SU-DHL-6 (cell line): ENCODE measurements around the gene MPPE1.

Experiments used
- H2AFZ ChIP-seq: fragments of 200-600 bp; sonication (generic); 2 replicates; pipeline ENCODE4 v1.6.1; 2014; ENCODE audit warnings: low read depth, mild to moderate bottlenecking, moderate library complexity, mixed read lengths, antibody characterized with exemption, low read length; ENCODE audit not compliant: severe bottlenecking
- H3F3A ChIP-seq: fragments of 200-600 bp; shearing (Covaris generic); 2 replicates; pipeline ENCODE4 v1.6.0; 2016; ENCODE audit warnings: antibody characterized with exemption, mild to moderate bottlenecking; ENCODE audit not compliant: insufficient read depth
- H3K27ac ChIP-seq: fragments of 200-600 bp; sonication (generic); 2 replicates; pipeline ENCODE4 v1.5.1; 2016; ENCODE audit warnings: low read depth, mild to moderate bottlenecking, low read length, moderate library complexity, mixed read lengths
- H3K27me3 ChIP-seq: fragments of 200-600 bp; sonication (generic), shearing (Covaris generic); 2 replicates; pipeline ENCODE4 v1.6.0; 2014; ENCODE audit warnings: mild to moderate bottlenecking, low read length
- H3K36me3 ChIP-seq: fragments of 200-600 bp; sonication (generic); 2 replicates; pipeline ENCODE4 v1.6.1; 2014; ENCODE audit warnings: mild to moderate bottlenecking, low read length, mixed read lengths
- H3K4me2 ChIP-seq: fragments of 300-600, 200-600 bp; shearing (Covaris generic), sonication (generic); 2 replicates; pipeline ENCODE4 v1.6.0; 2014; ENCODE audit warnings: low read length, low read depth, mild to moderate bottlenecking; ENCODE audit not compliant: poor library complexity, severe bottlenecking
- H3K4me3 ChIP-seq: fragments of 200-600 bp; sonication (generic); 2 replicates; pipeline ENCODE4 v1.5.1; 2014; ENCODE audit warnings: antibody characterized with exemption, low read length, mild to moderate bottlenecking, mixed read lengths; ENCODE audit not compliant: insufficient read depth, poor library complexity, severe bottlenecking
- H3K79me2 ChIP-seq: fragments of 200-600 bp; sonication (generic); 2 replicates; pipeline ENCODE4 v1.6.1; 2014; ENCODE audit warnings: mild to moderate bottlenecking, low read length, moderate library complexity; ENCODE audit not compliant: insufficient read depth
- H3K9ac ChIP-seq: fragments of 200-600 bp; sonication (generic); 2 replicates; pipeline ENCODE4 v1.7.0; 2014; ENCODE audit warnings: mild to moderate bottlenecking, low read length
- H3K9me2 ChIP-seq: fragments of 200-600 bp; sonication (generic); replicated peaks from 2 replicates; pipeline ENCODE4 v1.6.1; 2014; ENCODE audit warnings: low read length; ENCODE audit not compliant: insufficient read depth
- H3K9me3 ChIP-seq: fragments of 200-600 bp; sonication (generic); 2 replicates; pipeline ENCODE4 v1.6.1; 2014; ENCODE audit warnings: low read length, mixed read lengths; ENCODE audit not compliant: insufficient read depth
- H4K20me1 ChIP-seq: fragments of 200-600 bp; sonication (generic); 2 replicates; pipeline ENCODE4 v1.6.1; 2014; ENCODE audit warnings: low read depth, mild to moderate bottlenecking, antibody characterized with exemption, low read length, moderate library complexity, mixed read lengths
- EZH2phosphoT487 ChIP-seq: fragments of 200-600 bp; sonication (generic), shearing (Covaris generic); conservative IDR thresholded peaks from 2 replicates; pipeline ENCODE4 v1.6.1; 2018; ENCODE audit warnings: mild to moderate bottlenecking, antibody characterized with exemption, low read length, moderate library complexity, mixed read lengths
- TF ChIP-seq, protein P1 (sequence below): fragments of 200-600 bp; sonication (generic); IDR thresholded peaks from one replicate; pipeline ENCODE4 v1.5.1; 2017; ENCODE audit warnings: antibody characterized with exemption, mild to moderate bottlenecking, low read length, moderate library complexity; ENCODE audit not compliant: insufficient read depth, poor library complexity, severe bottlenecking

The MPPE1 gene

DNA sequence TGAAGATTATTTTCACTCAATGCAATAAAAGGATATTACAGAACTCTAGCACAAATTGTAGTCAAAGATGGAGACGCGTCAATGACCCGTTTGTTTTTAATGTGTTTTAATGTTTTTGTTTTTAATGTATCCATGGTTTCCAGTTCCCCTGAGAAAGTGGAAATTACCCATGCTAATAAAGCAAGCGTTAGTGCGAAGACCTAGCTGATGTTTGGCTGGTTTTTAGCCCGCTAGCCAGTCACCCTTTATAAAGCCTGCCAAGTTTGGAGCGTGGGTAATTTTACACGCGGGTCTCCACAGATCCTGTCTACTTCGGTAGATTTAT lies 57.3 kb downstream of the MPPE1 start:
- Histone ChIP-seq H3K9ac (peak overlapping the region; percentile 82), H4K20me1 (no peaks in the 10 kb centered on the region), H3K36me3 (no peaks in the 10 kb centered on the region), H3F3A (no peaks in the 10 kb centered on the region), H3K9me2 (no peaks in the 10 kb centered on the region), H3K9me3 (no peaks in the 10 kb centered on the region), H3K4me3 (peak overlapping the region; percentile 98), H3K4me2 (peak overlapping the region; percentile 97), H3K27me3 (no peaks in the 10 kb centered on the region), H3K27ac (peak overlapping the region; percentile 32; the same call in 1 of the 2 replicates), H2AFZ (peak overlapping the region; percentile 97), H3K79me2 (peaks cover 23% of the 10 kb centered on the region)
- TF ChIP-seq EZH2phosphoT487: no peak
- TF ChIP-seq, protein P1, sequence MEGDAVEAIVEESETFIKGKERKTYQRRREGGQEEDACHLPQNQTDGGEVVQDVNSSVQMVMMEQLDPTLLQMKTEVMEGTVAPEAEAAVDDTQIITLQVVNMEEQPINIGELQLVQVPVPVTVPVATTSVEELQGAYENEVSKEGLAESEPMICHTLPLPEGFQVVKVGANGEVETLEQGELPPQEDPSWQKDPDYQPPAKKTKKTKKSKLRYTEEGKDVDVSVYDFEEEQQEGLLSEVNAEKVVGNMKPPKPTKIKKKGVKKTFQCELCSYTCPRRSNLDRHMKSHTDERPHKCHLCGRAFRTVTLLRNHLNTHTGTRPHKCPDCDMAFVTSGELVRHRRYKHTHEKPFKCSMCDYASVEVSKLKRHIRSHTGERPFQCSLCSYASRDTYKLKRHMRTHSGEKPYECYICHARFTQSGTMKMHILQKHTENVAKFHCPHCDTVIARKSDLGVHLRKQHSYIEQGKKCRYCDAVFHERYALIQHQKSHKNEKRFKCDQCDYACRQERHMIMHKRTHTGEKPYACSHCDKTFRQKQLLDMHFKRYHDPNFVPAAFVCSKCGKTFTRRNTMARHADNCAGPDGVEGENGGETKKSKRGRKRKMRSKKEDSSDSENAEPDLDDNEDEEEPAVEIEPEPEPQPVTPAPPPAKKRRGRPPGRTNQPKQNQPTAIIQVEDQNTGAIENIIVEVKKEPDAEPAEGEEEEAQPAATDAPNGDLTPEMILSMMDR: no peak

DNA sequence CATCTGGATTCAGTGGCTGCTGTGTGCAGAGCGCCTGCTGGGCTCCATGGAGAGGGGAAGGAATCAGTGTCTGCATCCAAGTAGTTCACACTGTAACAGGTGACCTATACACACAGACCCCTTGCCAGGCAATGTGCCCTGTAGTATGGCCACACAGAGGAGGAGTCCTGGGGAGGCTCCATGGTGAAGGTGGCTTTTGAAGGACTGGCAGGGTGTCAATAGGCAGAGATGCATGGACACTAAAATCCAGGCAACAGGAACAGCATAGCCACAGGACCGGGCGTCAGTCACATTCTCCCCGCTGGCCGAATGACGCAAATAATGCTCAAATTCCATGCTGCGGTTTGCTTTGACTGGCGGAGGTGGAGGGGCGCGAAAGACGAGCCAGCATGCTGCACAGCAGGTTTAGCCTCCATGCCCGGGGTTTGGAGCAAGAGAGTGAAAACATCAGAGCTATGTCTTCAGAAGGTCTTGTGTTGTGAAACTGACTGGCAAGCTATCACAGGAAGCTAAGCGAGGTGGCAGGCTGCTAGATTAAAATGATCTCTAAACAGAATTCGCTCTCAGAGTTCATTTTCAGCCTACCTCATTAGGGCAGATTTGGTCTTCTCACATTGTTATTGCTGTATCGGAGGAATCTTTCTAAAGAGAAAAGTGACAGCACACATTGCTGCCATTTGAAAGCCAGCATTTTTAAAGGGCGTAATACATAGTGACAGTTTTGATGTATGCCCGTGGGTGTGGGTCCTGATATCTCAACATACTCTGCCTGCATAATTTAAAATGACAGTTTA lies 58.1 kb downstream of the MPPE1 start:
- H3K27ac ChIP-seq: no peak overlapping the region
- no peaks in the 10 kb centered on the region for H3K9me3 ChIP-seq
- TF ChIP-seq EZH2phosphoT487: no peak
- TF ChIP-seq, protein P1: no peak
- peak overlapping the region; percentile 98 for H3K4me3 ChIP-seq
- no peaks in the 10 kb centered on the region for H3K9me2 ChIP-seq
- peaks cover 23% of the 10 kb centered on the region for H3K79me2 ChIP-seq
- H2AFZ ChIP-seq: peak overlapping the region; percentile 97
- H3K27me3 ChIP-seq: no peaks in the 10 kb centered on the region
- no peaks in the 10 kb centered on the region for H3K36me3 ChIP-seq
- peak overlapping the region; percentile 82 for H3K9ac ChIP-seq
- H4K20me1 ChIP-seq: no peaks in the 10 kb centered on the region
- H3K4me2 ChIP-seq: peak overlapping the region; percentile 97
- H3F3A ChIP-seq: no peaks in the 10 kb centered on the region

DNA sequence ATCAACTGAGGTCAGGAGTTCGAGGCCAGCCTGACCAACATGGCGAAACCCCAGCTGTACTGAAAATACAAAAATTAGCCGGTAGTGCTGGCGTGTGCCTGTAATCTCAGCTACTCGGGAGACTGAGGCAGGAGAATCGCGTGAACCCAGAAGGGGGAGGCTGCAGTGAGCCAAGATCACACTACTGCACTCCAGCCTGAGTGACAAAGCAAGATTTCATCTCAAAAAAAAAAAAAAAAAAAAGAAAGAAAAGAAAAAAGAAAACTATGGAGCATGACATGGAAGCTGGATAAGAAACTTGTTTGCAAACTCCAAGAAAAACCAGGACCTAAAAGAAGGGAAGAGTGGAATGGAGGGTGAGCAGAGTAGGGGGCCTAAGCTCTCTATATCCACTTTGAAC lies 58.8 kb downstream of the MPPE1 start:
- H3F3A ChIP-seq: no peaks in the 10 kb centered on the region
- H3K4me3 ChIP-seq: no peak overlapping the region
- no peaks in the 10 kb centered on the region for H4K20me1 ChIP-seq
- no peaks in the 10 kb centered on the region for H3K9me2 ChIP-seq
- no peaks in the 10 kb centered on the region for H3K9me3 ChIP-seq
- H3K9ac ChIP-seq: no peak overlapping the region
- no peaks in the 10 kb centered on the region for H3K36me3 ChIP-seq
- no peaks in the 10 kb centered on the region for H3K27me3 ChIP-seq
- no peak overlapping the region for H3K4me2 ChIP-seq
- no peak for TF ChIP-seq EZH2phosphoT487
- TF ChIP-seq, protein P1: no peak
- H3K79me2 ChIP-seq: peaks cover 23% of the 10 kb centered on the region
- no peak overlapping the region for H2AFZ ChIP-seq
- H3K27ac ChIP-seq: no peak overlapping the region
